ENCODE measurements around the gene STUB1. TPM values are rescaled to one million over a fixed set of nuclear protein-coding genes. Genes with fewer than 3 reads are reported as not detected.

STUB1 gene
- total and polyA plus RNA-seq, 10 of the 15 experiments (the other 5 are each of a cell fraction or from before 2014, with no cell fraction given) = 4.2 to 136 (median 67.1) TPM

DNA sequence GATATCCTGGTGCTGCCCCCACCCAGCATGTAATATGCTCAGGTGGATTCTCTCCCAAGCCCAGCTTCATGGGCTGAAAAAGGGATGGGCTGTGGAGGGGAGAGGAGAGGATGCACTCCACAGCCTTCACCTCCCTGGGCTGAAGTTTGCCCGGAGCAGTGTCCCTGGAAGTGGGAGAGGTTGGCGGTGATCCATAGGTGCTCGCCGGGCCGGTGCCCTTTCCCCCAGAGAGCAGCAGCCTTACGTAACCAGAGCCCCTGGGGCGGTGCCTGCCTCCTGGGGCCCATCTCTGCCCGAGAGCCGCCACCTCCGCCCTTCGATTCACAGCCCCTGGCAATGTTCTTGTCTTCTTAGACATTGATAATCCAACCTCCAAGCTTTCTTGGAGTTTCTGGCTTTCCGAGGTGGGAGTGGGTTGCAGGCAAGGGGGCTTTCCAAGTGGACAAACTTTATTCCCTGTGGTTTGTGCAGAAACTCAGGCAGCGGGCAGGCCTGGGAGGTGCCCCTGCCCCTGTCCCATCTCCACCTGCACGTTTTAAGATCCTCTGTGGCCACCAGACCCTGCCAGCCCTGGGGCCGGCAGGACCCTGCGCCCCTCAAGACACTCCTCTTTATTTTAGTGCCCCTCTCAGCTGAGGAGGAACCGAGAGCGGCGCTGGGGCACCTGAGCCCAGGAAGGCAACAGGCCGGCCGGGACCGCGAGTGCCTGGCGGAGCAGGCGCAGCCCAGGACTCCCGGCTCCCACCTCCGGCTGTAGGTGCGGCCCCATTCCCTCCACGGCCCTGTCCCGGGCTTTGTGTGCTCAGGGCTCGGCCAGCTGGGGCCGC lies 34.1 kb upstream of the STUB1 start:
- ChIA-PET CTCF (no interaction called here), POLR2A (interaction anchor here (1.2 kb wide), 1 partner anchor 8 kb away, joined by 3 read pairs; no protein-coding TSS in a partner anchor), RAD21 (ENCODE audit: unreplicated experiment) (no interaction called here), SMC1A (ENCODE audit: uncharacterized antibody, unreplicated experiment) (no interaction called here)
- H3K4me3 ChIP-seq = no peak overlapping the region
- no peaks in the 10 kb centered on the region; a peak in 2 of 4 replicates for H3K36me3 ChIP-seq (ENCODE audit: control insufficient read depth in 2 of 2, insufficient read depth in 2 of 2, low read length in 1 of 2)
- in situ Hi-C loops (cut with MboI) (no loop called here), intact Hi-C loops (cut with micrococcal nuclease; ENCODE audit: unreplicated experiment) (no loop called here)
- H3K9ac ChIP-seq (ENCODE audit: control insufficient read depth, insufficient read depth, low read length) = no peak overlapping the region
- TF ChIP-seq KAT2A (conservative IDR thresholded peaks at IDR 0.05; ENCODE audit: control insufficient read depth, low read depth, low read length) (no peak), ESRRA (IDR thresholded peaks at IDR 0.05; ENCODE audit: low read length) (no peak), TCF7 (IDR thresholded peaks at IDR 0.05; ENCODE audit: borderline replicate concordance) (no peak), CBX5 (IDR thresholded peaks at IDR 0.05; ENCODE audit: low read depth) (no peak), NR2C1 (IDR thresholded peaks at IDR 0.05) (no peak), IKZF1 (conservative IDR thresholded peaks at IDR 0.05) (no peak)
- no peaks in the 10 kb centered on the region for H3K9me3 ChIP-seq (replicated peaks; ENCODE audit: control insufficient read depth, insufficient read depth, low read length)
- no peaks in the 10 kb centered on the region for H4K20me1 ChIP-seq (ENCODE audit: control insufficient read depth, insufficient read depth)
- no peak for DNase-seq (ENCODE audit: low read depth, low spot score)
- no peak for FAIRE-seq
- H3K79me2 ChIP-seq (ENCODE audit: control insufficient read depth, insufficient read depth, low read length) = peaks cover 45% of the 10 kb centered on the region
- no peak overlapping the region for H2AFZ ChIP-seq (ENCODE audit: control insufficient read depth, low read depth, low read length)
- no TSS peak for BruUV-seq (replicated peaks)
- no peak overlapping the region for H3K4me2 ChIP-seq (ENCODE audit: control insufficient read depth, insufficient read depth)
- no peaks in the 10 kb centered on the region for H3K27me3 ChIP-seq (replicated peaks in 1 of 2; ENCODE audit: control insufficient read depth in 2 of 2, insufficient read depth in 2 of 2, low read length in 1 of 2)
- no peak overlapping the region for H3K27ac ChIP-seq (ENCODE audit: control insufficient read depth, insufficient read depth)
- ATAC-seq = no peak
- 88% methylated on average over 31 of the region's 32 CpGs for whole genome bisulfite sequencing (ENCODE audit: insufficient coverage, insufficient replicate concordance, low lambda C conversion rate, missing lambda C conversion rate)
- H3K4me1 ChIP-seq (ENCODE audit: control insufficient read depth, insufficient read depth, low read length) = peaks cover 9% of the 10 kb centered on the region

DNA sequence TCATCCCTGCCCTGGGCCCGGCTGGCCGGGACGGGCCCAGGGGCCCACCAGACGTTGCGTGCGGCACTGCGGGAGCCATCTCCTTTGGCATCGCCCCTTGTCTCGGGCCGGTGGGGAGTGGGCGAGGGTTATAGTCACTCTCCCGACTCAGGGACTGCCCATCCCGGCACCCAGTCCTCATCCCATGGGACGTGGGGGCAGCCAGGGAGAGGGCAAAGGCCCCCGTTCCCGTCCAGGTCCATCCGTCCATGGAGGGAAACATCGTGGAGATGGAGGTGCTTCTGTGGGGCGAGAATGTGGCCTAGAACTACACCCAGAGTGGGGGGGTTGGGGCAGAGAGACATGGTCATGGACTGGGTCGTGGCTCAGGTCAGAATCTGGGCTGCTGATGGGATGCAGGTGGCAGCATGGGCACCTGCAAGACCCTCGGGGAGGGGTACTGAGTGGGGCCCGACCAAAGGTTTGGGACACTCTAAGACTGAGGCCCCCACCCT lies 33.5 kb upstream of the STUB1 start:
- ChIA-PET POLR2A (interaction anchor here (1.2 to 1.4 kb wide), 2 partner anchors 9 to 10 kb away, joined by 3 to 4 read pairs; partner anchors contain the start of gene METTL26), SMC1A (ENCODE audit: uncharacterized antibody, unreplicated experiment) (no interaction called here), CTCF (interaction anchor here (3.1 kb wide), 1 partner anchor 21 kb away, joined by 11 read pairs; the partner anchor contains the start of gene RHOT2), RAD21 (ENCODE audit: unreplicated experiment) (interaction anchor here (1.8 kb wide), 1 partner anchor 14 kb away, joined by 7 read pairs; no protein-coding TSS in a partner anchor)
- H3K79me2 ChIP-seq (ENCODE audit: control insufficient read depth, insufficient read depth, low read length) = peaks cover 39% of the 10 kb centered on the region
- H3K36me3 ChIP-seq (ENCODE audit: control insufficient read depth in 2 of 2, insufficient read depth in 2 of 2, low read length in 1 of 2) = no peaks in the 10 kb centered on the region; a peak in 2 of 4 replicates
- no peak overlapping the region for H3K9ac ChIP-seq (ENCODE audit: control insufficient read depth, insufficient read depth, low read length)
- DNase-seq (ENCODE audit: low read depth, low spot score) = no peak
- TF ChIP-seq HDAC6 (IDR thresholded peaks at IDR 0.05; ENCODE audit: unreplicated experiment) = no peak
- no peak for TF ChIP-seq NR2F1 (conservative IDR thresholded peaks at IDR 0.05)
- 0 out of 2 replicates have a peak, but pooled peaks have one; percentile 25 for TF ChIP-seq POLR2A (IDR thresholded peaks at IDR 0.05; ENCODE audit: low read depth, low read length)
- BruUV-seq (replicated peaks) = no TSS peak
- in situ Hi-C loops (cut with MboI) (no loop called here), intact Hi-C loops (cut with micrococcal nuclease; ENCODE audit: unreplicated experiment) (no loop called here)
- 69% methylated on average over 22 of the region's 22 CpGs for WGBS (ENCODE audit: insufficient coverage, insufficient replicate concordance, low lambda C conversion rate, missing lambda C conversion rate)
- no peak overlapping the region for H2AFZ ChIP-seq (ENCODE audit: control insufficient read depth, low read depth, low read length)
- H4K20me1 ChIP-seq (ENCODE audit: control insufficient read depth, insufficient read depth) = no peaks in the 10 kb centered on the region
- H3K4me3 ChIP-seq = no peak overlapping the region
- H3K9me3 ChIP-seq (replicated peaks; ENCODE audit: control insufficient read depth, insufficient read depth, low read length) = no peaks in the 10 kb centered on the region
- no peak for FAIRE-seq
- H3K27ac ChIP-seq (ENCODE audit: control insufficient read depth, insufficient read depth) = no peak overlapping the region
- peaks cover 9% of the 10 kb centered on the region for H3K4me1 ChIP-seq (ENCODE audit: control insufficient read depth, insufficient read depth, low read length)
- H3K27me3 ChIP-seq (replicated peaks in 1 of 2; ENCODE audit: control insufficient read depth in 2 of 2, insufficient read depth in 2 of 2, low read length in 1 of 2) = no peaks in the 10 kb centered on the region
- no peak overlapping the region; the same call in 1 of the 2 replicates for H3K4me2 ChIP-seq (ENCODE audit: control insufficient read depth, insufficient read depth)
- no peak for ATAC-seq
